ENCODE measurements around the gene NAB2. TPM values are rescaled to one million over a fixed set of nuclear protein-coding genes. Genes with fewer than 3 reads are reported as not detected.
A peak's percentile ranks its signal among the peaks of the same experiment; 100 is the strongest.

Gene NAB2
- total RNA-seq, 1 donor from 2014 or later, result 58.0 TPM

DNA sequence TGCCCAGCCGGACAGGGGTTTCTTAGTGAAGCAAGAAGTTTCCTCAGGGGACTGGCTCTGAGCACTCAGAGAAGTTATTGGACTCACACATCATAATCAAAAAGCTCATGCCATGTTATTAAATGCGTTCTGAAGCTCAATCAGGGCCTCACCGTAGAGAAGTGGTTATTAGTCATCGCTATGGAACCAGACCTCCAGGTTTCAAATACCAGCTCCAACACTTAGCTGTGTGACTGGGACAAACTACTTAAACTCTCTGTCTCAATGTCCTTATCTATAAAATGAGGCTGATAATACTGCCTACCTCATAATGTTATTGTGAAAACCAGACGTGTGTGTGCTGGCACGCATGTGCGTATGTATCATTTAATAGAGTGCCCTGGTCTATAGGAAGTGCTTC lies 14.9 kb downstream of the NAB2 start:
- Mint-ChIP-seq H3K27me3 (ENCODE audit: low read depth) (no peaks in the 10 kb centered on the region), H3K4me3 (no peak overlapping the region), H3K9me3 (no peaks in the 10 kb centered on the region), H3K4me1 (peaks cover 20% of the 10 kb centered on the region), H3K27ac (ENCODE audit: unreplicated experiment) (no peak overlapping the region), H3K36me3 (ENCODE audit: low read depth) (peaks cover 2% of the 10 kb centered on the region)
- TF ChIP-seq, protein P1, sequence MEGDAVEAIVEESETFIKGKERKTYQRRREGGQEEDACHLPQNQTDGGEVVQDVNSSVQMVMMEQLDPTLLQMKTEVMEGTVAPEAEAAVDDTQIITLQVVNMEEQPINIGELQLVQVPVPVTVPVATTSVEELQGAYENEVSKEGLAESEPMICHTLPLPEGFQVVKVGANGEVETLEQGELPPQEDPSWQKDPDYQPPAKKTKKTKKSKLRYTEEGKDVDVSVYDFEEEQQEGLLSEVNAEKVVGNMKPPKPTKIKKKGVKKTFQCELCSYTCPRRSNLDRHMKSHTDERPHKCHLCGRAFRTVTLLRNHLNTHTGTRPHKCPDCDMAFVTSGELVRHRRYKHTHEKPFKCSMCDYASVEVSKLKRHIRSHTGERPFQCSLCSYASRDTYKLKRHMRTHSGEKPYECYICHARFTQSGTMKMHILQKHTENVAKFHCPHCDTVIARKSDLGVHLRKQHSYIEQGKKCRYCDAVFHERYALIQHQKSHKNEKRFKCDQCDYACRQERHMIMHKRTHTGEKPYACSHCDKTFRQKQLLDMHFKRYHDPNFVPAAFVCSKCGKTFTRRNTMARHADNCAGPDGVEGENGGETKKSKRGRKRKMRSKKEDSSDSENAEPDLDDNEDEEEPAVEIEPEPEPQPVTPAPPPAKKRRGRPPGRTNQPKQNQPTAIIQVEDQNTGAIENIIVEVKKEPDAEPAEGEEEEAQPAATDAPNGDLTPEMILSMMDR (conservative IDR thresholded peaks at IDR 0.05), result no peak
- DNase-seq (ENCODE audit: low read depth, low spot score), result no peak

DNA sequence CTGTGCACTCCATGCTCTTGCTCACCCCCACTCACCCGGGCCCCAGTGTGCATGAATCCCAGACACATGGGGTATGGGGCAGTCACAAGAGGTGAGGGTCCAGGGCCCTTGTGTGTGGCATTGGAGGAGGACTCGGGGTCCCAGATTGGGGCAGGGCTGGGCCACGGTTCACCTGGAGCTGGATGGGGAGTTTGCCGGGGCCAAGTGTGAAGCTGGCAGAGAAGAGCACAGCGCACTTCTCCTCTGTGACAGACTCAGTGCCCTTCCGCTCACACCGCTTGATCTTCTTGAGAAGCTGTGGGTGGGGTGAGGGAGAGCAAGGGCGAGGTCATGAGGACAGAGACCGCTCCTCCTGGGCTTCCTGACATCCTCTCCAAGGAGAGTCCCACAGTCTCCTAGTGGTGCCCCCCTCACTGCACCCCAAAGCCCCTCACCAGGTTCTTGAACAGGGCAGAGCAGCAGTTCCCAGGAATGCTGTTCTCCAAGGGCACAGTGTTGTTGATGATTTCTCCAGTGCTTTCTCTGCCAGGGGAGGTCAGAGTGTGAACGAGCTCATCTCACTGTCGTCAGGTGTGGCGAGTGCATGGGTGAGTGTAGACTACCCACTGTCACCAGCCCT lies 15.5 kb downstream of the NAB2 start:
- Mint-ChIP-seq H3K27ac (ENCODE audit: unreplicated experiment) (peak overlapping the region; percentile 50), H3K9me3 (no peaks in the 10 kb centered on the region), H3K27me3 (ENCODE audit: low read depth) (no peaks in the 10 kb centered on the region), H3K4me1 (peaks cover 22% of the 10 kb centered on the region), H3K36me3 (ENCODE audit: low read depth) (peaks cover under 1% of the 10 kb centered on the region), H3K4me3 (no peak overlapping the region)
- TF ChIP-seq, protein P1 (conservative IDR thresholded peaks at IDR 0.05), result no peak
- no peak for DNase-seq (ENCODE audit: low read depth, low spot score)

DNA sequence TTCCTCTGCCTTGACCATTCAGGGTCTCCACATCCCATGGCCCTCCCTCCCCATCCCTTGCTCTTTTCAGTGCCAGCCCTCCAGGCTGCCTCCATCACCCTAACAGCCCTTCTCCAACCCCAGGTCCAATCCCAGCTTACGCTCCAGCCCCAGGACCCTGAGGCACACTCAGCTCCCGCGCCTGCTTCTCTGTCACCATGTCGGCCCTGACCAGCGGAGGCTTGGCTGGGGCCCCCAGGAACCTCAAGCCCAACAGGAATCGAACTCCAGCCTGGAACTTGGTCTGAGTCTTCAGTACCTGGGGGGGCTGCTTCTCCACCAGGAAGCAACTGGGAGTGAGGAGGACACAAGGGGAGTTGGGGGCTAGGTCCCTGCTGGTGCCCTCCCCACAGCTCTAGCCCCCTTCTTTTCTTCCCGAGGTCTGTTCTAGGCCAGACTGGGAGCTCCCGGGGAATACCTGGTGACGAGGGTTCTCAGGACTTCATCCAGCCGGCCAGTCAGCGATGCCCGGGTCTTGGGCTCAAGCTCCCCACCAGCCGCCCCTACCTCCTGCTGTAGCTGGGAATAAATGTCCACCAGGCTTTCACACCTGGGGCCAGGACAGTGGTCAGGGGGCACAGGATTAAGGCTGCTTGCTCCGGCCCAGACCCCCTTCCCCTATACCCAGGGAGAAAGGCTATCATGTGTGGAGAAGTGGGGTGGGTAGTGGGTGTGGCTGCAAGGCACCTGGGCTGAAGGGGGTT lies 16.3 kb downstream of the NAB2 start:
- H3K4me1 Mint-ChIP-seq, result peaks cover 30% of the 10 kb centered on the region
- no peaks in the 10 kb centered on the region for H3K36me3 Mint-ChIP-seq (ENCODE audit: low read depth)
- no peaks in the 10 kb centered on the region for H3K27me3 Mint-ChIP-seq (ENCODE audit: low read depth)
- no peak overlapping the region for H3K4me3 Mint-ChIP-seq
- TF ChIP-seq, protein P1 (conservative IDR thresholded peaks at IDR 0.05), result no peak
- no peaks in the 10 kb centered on the region for H3K9me3 Mint-ChIP-seq
- no peak for DNase-seq (ENCODE audit: low read depth, low spot score)
- no peak overlapping the region for H3K27ac Mint-ChIP-seq (ENCODE audit: unreplicated experiment)

DNA sequence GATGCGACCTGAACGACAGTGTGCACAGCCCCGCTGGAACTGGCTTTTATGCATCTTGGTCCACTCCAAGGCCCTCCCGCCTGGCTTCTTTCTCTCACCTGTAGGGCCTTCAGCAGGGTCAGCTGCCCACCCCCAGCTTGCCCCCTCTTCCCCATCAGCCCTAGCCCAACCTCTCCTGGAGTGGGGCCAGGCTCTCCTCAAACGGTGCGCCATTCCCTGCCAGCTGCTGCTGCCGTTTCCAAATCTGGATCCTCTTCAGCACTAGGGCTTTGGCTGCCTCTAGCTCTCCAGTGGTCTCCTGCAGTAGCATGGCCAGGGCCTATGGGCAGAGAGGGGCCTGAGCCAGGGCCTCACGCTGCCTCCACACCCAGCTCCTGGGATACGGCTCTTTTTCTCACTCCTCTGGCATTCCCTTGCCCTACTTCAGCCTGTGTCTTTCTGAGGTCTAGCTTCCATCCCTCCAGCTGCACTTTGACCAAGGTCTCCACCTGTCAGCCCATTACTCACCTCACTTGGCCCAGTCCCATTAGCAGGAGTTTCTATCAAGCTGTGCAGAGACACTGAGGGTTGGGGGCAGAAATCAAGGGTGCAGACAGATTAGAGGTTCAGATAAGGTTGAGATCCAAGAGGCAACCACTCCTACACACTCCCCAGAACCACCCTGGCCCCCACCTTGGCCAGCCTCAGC lies 17.3 kb downstream of the NAB2 start:
- H3K27me3 Mint-ChIP-seq (ENCODE audit: low read depth), result no peaks in the 10 kb centered on the region
- H3K27ac Mint-ChIP-seq (ENCODE audit: unreplicated experiment), result no peak overlapping the region
- H3K9me3 Mint-ChIP-seq, result no peaks in the 10 kb centered on the region
- no peak for DNase-seq (ENCODE audit: low read depth, low spot score)
- H3K4me1 Mint-ChIP-seq, result peaks cover 39% of the 10 kb centered on the region
- TF ChIP-seq, protein P1 (conservative IDR thresholded peaks at IDR 0.05), result no peak
- H3K4me3 Mint-ChIP-seq, result no peak overlapping the region
- H3K36me3 Mint-ChIP-seq (ENCODE audit: low read depth), result no peaks in the 10 kb centered on the region

DNA sequence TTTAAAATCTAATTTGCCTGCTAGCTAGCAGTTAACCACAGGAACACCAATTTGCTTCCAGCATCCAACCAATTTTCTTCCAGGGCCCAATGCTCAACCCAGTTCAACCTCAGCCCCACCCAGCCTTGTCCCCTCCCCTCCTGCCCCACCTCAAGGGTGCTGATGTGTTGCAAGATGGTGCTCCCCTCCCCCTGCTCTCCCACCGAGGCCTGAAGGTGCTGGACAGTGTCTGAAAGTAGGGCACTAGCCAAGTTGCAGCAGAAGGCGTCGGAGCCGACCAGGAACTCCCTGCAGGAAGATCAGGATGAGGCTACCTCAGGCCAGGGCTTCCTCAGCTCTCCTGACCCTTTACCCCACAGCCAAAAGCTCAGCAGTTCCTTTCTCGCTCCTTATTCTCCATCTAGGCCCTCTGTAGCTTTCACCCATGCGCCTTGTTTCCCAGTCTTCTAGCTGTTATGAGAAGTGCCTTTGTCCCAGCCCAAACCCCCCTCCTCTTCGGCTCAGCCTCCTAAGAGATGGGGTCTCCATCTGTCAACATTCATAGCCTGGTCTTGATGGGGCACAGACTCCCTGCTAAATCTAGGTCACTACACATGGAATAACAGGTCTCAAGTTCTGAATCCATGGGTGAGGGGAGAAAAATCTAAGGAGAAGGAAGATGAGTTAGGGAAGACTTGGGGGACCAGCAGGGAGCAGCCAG lies 18.7 kb downstream of the NAB2 start:
- peak overlapping the region; percentile 50 for H3K4me3 Mint-ChIP-seq
- H3K9me3 Mint-ChIP-seq, result no peaks in the 10 kb centered on the region
- no peak for DNase-seq (ENCODE audit: low read depth, low spot score)
- no peaks in the 10 kb centered on the region for H3K27me3 Mint-ChIP-seq (ENCODE audit: low read depth)
- H3K4me1 Mint-ChIP-seq, result peaks cover 46% of the 10 kb centered on the region
- peak overlapping the region; percentile 64 for H3K27ac Mint-ChIP-seq (ENCODE audit: unreplicated experiment)
- H3K36me3 Mint-ChIP-seq (ENCODE audit: low read depth), result no peaks in the 10 kb centered on the region
- TF ChIP-seq, protein P1 (conservative IDR thresholded peaks at IDR 0.05), result no peak

Data from neural crest cell (in vitro differentiated cells).